ENCODE results near the gene SLC16A9. TPM values are rescaled to one million over a fixed set of nuclear protein-coding genes. Genes with fewer than 3 reads are reported as not detected.
A peak's percentile ranks its signal among the peaks of the same experiment; 100 is the strongest.
"Not testable (repeated sequence)": the region's sequence is repeated elsewhere in the genome, so short reads cannot be mapped to it uniquely, and the experiment has no call there.

Gene SLC16A9, protein sequence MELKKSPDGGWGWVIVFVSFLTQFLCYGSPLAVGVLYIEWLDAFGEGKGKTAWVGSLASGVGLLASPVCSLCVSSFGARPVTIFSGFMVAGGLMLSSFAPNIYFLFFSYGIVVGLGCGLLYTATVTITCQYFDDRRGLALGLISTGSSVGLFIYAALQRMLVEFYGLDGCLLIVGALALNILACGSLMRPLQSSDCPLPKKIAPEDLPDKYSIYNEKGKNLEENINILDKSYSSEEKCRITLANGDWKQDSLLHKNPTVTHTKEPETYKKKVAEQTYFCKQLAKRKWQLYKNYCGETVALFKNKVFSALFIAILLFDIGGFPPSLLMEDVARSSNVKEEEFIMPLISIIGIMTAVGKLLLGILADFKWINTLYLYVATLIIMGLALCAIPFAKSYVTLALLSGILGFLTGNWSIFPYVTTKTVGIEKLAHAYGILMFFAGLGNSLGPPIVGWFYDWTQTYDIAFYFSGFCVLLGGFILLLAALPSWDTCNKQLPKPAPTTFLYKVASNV
- 1.8 TPM for total RNA-seq

DNA sequence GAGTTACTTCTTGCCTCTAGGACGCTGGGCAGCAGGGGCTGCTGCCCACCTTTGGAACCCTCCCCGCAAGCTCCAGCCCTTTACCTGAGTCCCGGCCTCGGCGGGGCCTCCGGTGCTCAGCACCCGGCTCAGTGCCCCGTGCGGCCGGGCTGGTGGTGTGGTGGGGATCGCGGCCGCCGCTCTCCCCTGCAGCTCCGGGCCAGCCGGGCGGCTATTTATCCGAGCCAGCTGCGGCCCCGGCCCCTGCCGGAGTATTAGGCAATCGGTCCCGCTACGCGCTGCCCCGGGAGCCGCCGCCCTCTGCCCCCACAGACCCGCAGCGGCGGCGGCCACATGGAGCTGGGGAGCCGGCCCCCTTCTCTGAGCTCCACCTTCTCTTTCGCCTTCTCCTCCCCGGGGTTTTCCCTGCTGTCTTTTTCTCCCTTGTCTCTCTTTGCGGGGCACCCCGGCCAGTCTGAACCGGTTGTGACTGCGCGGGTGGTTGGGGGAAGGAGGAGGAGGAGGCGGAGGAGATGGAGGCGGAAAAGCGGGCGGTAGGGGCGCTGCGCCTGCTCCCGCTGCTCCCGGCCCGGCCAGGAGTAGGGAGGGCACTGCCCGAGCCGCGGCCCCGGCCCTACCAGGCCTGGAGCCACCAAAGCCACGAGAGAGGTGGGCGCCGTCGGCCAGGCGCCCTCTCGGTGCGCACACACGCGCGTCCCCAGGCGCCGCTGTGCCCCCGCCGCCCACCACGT, at the start of gene SLC16A9:
TSS of gene SLC16A9 (minus strand) at position 456 of the 731 bp plus-strand sequence. CDS start 25,559 bp downstream, outside the sequence.
- ATAC-seq (peak; percentile 92), DNase-seq (ENCODE audit: low spot score) (peak; percentile 79)
- intact Hi-C loops (cut with DNase I), result no loop called here

DNA sequence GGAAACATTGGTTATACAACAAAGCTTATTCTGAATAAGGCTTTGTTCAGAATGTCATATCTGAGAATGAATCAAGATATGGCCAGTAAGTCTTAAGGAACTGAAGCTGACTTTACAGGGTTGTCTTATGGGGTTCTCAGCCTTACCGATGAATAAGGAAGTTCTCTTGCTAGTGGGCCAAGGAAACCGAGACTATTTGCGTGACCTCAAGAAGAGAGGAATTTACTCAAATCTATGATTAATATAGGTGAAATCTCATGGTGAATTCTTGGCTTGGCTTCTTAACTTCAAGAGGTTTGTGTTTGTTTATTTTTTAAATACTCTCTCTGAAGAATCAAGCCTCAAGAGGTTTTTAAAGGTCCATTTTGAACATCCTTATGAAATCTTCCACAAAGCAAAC, 48.3 kb upstream of the SLC16A9 start:
- intact Hi-C loops (cut with DNase I), result loop anchor here (5.0 kb wide), 1 partner anchor 1239 kb away; no protein-coding TSS in a partner anchor
- DNase-seq (ENCODE audit: low spot score) (no peak), ATAC-seq (no peak)

DNA sequence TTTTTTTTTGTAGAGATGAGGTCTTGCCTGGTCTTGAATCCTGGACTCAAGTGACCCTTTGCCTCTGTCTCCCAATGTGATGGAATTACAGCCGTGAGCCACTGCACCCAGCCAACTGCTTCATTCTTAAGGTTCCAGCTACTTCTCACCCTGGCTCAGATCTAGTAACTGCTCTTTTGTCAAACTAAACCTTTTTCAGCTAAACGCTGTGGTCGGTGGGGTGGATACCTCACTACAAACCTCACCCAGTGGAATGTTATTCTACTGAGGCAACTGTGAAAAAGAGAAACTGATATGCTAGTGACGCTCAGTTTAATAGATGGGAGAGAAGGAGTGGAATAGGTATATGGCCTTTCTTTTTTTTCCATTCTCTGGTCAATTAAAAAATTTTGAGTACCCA, 45.3 kb upstream of the SLC16A9 start:
- no peak for ATAC-seq
- intact Hi-C loops (cut with DNase I), result loop anchor here (5.0 kb wide), 1 partner anchor 1242 kb away; no protein-coding TSS in a partner anchor

DNA sequence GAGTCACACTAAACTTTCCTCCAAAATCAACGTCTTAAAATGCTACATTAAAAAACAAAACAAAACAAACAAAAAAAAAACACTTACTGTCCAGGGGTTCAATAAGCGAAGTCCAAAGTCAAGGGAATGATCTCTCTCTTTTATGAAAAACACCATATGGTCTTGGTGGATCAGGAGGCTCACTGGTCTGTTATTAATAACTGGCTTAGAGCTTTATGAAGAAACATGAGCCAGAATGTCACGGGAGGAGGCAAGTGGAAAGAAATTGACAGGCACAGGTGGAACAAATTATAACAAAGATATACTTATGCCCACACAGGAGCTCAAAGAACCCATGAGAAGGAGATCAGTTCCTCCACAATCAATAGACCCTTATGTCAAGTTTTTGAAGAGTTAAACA, 43.6 kb upstream of the SLC16A9 start, which contains the start of gene MRLN:
TSS of gene MRLN (minus strand) at position 189 of the 400 bp plus-strand sequence.
- no peak for DNase-seq (ENCODE audit: low spot score)

More for the DNA sequence above, 45.3 kb upstream of the SLC16A9 start:
- no peak for DNase-seq (ENCODE audit: low spot score)

DNA sequence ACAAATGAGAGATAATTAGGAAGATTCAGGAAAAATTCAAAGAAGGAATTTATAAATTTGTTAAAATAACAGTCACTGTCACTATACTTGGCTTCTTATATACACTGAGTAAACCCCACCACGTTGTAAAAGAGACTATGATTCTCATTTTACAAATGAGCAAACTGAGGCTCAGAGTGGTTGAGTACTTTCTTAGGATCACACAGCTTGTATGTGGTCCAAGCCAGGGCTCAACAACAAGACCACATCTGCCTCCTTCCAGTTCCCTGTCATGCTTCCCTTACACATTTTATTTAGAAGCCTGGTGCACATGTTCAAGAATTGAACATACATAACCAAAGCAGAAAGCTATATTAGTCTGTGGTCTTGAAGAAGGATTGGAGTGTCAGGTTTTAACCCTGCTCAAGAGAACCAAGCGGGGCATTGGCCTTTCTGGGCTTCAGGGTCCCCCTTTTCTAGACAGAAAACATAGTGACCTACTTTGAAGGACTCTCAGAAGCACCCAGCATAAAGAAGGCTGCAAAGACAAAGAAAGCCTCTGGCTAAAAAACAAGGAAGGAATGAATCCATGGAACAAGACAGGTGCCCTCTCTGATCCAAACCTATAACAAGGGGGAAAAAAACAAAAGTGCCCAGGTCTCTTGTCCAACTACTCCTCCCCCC, 42.8 kb upstream of the SLC16A9 start:
- ATAC-seq (no peak), DNase-seq (ENCODE audit: low spot score) (no peak)
- intact Hi-C loops (cut with DNase I), result no loop called here

More for the DNA sequence above, 43.6 kb upstream of the SLC16A9 start, which contains the start of gene MRLN:
- intact Hi-C loops (cut with DNase I), result no loop called here
- no peak for ATAC-seq

DNA sequence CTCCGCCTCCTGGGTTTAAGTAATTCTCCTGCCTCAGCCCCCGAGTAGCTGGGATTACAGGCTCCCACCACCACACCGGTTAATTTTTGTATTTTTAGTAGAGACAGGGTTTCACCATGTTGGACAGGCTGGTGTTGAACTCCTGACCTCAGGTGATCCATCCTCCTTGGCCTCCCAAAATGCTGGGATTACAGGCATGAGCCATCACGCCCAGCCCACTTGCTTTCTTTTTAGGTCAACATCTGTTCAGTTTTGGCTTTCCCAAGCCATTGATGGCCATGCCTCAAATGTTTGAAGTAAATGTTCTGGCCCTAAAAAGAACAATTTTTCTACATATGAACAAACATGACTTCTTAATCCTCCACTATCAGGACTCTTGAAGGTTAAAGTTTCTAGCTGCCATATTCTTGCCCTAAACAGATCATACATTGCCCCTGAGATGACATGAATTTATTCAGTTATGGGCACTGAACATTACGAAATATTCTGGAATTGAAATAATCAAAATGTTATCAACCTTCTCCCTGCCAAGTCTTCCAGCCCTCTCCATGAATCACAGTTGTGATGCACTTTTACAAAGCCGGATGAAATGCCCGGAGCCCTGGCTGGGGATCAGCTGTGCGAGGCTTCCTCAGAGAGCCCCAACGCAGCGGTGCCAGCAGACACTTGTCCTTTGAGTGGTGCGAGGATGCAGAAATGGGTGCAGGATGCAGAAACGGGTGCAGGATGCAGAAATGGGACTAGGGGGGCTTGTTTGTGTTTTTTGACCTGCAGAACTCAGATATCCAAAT, 40.7 kb upstream of the SLC16A9 start:
- intact Hi-C loops (cut with DNase I), result no loop called here
- DNase-seq (ENCODE audit: low spot score) (no peak), ATAC-seq (no peak)

DNA sequence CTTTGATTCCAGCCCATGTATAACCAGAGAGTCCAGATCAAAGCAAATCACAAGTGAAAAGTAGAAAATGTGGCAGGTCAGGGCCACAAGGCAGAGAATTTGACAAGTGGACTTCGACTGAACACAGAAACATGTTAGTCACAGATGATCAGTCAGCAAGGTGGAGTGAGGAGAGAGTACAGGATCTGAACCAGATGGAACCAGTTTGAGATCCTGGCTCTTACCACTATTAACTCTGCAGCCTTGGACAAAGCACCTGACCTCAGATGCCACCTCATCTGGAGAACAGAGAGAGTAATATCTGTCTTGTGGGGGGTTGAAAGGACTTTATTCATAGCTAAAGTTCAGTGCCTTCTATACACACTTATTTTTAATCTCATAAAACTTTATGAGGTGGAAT, 39.2 kb upstream of the SLC16A9 start:
- ATAC-seq, result no peak
- intact Hi-C loops (cut with DNase I), result no loop called here
- no peak for DNase-seq (ENCODE audit: low spot score)

DNA sequence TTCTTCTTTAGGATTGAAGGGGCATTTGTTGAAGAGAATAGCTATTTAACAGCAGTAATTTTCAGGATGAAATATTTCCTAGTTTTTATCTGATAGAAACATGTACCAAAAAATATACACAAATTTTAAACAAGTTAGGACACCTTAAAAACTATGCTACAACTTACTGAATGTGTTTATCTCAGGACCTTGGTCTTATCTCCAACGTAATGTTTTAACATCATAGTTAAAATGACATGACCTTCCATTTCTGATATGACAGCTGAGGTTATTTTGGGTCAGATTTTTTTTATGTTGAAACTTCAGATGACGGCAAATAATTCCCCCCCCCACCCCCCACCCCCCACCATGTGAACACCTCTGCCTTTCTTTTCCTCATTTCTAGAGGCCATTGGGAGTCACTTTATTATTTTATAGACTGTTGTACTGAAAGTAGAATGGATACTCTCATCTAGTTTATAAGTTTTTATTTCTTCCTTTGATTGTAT, 35.6 kb upstream of the SLC16A9 start:
- DNase-seq (ENCODE audit: low spot score) (no peak), ATAC-seq (no peak)
- intact Hi-C loops (cut with DNase I), result no loop called here

DNA sequence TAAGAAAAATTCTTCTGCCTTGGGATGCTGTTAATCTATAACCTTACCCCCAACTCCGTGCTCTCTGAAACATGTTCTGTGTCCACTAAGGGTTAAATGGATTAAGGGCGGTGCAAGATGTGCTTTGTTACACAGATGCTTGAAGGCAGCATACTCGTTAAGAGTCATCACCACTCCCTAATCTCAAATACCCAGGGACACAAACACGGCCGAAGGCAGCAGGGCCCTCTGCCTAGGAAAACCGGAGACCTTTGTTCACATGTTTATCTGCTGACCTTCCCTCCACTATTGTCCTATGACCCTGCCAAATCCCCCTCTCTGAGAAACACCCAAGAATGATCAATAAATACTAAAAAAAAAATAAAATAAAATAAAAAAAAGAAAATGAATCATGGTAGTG, 35.1 kb upstream of the SLC16A9 start:
- ATAC-seq; intact Hi-C loops (cut with DNase I); DNase-seq (ENCODE audit: low spot score): not testable (repeated sequence)

DNA sequence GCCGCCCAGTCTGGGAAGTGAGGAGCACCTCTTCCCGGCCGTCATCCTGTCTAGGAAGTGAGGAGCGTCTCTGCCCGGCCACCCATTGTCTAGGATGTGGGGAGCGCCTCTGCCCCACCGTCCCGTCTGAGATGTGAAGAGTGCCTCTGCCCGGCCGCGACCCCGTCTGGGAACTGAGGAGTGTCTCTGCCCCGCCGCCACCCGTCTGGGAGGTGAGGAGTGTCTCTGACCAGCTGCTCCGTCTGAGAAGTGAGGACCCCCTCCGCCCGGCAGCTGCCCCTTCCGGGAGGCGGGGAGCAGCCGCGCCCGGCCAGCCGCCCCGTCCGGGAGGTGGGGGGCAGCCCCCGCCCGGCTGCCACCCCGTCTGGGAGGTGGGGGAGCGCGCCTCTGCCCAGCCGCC, 34.5 kb upstream of the SLC16A9 start:
- ATAC-seq; DNase-seq (ENCODE audit: low spot score); intact Hi-C loops (cut with DNase I): not testable (repeated sequence)

DNA sequence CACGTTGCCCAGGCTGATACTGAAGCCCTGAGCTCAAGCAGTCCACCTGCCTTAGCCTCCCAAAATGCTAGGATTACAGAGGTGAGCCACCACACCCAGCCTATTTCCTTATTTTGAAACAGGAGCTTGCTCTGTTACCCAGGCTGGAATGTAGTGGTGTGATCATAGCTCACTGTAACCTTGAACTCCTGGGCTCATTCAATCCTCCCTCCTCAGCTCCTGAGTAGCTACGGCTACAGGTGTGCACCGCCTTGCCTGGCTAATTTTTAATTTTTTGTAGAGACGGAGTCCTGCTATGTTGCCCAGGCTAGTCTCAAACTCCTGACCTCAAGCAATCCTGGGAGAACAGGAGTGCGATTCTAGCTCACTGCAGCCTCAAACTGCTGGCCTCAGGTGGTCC, 31.9 kb upstream of the SLC16A9 start:
- ATAC-seq (no peak), DNase-seq (ENCODE audit: low spot score) (no peak)
- intact Hi-C loops (cut with DNase I), result no loop called here

DNA sequence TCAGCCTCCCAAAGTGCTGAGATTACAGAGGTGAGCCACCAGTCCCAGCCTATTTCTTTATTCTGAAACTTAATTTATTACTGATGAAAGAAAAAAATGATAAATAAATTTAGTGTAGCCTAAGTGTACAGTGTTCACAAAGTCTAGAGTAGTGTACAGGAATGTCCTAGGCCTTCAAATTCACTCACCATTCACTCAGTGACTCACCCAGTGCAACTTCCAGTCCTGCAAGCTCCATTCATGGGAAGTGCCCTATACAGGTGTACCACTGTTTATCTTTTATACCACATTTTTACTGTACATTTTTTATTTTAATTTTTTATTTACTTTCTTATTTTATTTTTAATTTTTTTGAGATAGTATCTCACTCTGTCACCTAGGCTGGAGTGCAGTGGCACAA, 31.4 kb upstream of the SLC16A9 start:
- intact Hi-C loops (cut with DNase I), result no loop called here
- no peak for DNase-seq (ENCODE audit: low spot score)
- no peak for ATAC-seq

DNA sequence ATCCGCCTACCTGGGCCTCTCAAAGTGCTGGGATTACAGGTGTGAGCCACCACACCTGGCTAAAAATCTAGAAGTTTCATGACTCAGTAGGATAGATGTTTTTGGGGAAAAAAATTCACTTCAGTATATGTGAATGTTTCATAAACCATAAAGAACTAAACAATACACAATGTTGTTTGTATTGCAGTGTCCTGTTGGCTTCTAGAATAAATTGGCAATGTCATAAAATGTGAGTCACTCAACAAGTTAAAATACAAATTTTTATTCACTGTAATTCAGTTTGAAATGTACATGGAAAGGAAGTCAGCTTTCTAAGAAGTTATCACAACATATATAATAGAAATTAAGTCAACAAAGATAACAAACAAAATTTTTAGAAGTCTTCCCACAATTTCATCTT, 27.1 kb upstream of the SLC16A9 start:
- intact Hi-C loops (cut with DNase I), result no loop called here
- no peak for ATAC-seq
- DNase-seq (ENCODE audit: low spot score), result no peak

DNA sequence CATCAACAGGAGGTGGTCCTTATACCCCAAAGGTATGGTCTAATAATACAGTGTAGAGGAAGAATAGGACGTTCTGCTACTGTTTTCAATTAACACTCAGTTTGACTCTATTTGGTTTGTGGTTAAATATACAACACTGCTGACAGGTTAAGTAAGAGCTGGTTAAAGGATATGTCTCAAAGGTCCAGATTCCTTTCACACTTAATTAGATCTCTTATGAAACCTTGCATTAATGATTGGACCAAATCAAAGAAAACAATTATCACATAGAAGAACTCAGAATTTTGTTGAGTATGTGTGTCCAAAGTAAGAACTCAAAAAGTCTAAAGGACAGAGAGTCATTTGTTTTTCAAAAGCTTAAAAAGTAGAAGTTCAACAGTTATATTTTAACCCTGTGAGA, 25.6 kb upstream of the SLC16A9 start:
- DNase-seq (ENCODE audit: low spot score) (no peak), ATAC-seq (no peak)
- intact Hi-C loops (cut with DNase I), result no loop called here

DNA sequence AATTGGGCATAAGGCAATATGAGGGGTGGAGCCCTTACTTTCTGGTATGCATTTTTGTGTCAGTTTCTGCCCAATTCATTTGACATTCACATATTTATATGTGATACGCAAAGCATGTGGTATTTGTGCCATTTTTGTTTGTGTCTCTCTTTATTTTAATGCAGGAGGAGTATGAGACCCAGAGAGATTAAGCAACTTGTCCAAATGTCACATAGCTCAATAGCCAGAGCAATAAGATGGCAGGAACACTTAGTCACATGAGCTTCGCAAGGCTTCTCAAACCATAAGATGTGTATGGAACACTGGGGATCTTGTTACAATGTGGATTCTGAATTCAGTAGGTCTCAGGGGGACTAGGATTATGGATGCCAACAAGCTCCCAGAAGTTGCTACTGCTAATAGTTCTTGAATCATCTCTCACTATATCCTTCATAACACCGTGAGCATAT, 24.4 kb upstream of the SLC16A9 start:
- ATAC-seq (no peak), DNase-seq (ENCODE audit: low spot score) (no peak)
- intact Hi-C loops (cut with DNase I), result no loop called here

DNA sequence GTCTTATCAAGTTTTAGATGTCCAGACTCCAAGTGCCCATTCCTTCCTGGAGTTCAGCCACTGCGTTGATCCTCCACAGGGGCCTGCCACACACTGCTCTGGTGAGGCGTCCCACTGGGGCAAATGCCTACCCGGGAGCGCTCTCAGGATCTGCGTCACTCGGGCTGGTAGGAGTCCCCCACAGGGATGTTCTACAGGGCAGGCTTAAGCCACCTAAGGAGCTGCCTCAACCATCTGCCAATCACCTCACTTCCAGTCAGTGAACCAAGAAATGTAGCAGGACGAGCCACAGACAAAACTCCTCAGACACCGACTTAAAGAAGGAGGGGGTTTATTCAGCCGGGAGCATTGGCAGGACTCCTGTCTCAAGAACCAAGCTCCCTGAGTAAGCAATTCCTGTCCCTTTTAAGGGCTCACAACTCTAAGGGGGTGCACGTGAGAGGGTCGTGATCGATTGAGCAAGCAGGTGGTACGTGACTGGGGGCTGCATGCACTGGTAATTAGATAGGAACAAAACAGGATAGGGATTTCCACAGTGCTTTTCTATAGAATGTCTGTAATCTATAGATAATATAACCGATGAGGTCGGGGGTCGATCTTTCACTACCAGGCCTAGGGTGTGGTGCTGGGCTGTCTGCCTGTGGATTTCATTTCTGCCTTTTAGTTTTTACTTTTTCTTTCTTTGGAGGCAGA, 23.8 kb upstream of the SLC16A9 start:
- intact Hi-C loops (cut with DNase I); DNase-seq (ENCODE audit: low spot score); ATAC-seq: not testable (repeated sequence)

DNA sequence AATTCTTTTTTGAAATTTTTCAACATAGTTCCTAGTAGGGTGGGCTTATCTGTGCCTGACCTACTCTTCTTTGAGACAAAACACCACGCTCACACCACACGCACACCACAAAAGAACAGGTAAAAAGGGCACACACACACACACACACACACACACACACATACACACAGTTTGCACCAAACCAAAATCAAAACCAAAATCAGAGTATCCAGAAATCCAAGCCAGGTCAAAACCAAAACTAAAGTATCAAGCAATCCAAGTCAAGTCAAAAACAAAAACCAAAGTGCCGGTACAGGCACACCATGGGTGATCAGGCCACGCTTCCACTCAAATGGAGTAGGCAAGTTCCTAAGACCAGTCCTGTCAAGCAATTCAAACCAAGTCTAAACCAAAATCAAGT, 23.2 kb upstream of the SLC16A9 start:
- DNase-seq (ENCODE audit: low spot score); ATAC-seq; intact Hi-C loops (cut with DNase I): not testable (repeated sequence)

DNA sequence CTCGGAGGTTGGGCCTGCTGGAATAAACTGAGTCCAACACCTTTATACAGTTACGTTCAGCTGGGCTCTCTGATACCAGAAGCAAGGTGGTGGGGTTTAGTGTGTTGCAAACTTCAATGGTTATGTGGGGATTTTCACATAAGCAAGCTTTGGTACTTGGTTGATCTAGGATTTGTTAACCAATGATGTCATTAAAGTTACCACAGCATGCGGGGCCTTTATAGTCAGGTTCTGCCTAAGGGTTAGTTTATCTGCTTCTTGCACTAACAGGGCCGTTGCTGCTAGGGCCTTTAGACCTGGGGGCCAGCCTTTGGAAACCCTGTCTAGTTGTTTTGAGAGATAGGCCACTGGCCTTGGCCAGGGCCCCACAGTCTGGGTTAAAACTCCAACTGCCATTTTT, 19.5 kb upstream of the SLC16A9 start:
- ATAC-seq; intact Hi-C loops (cut with DNase I); DNase-seq (ENCODE audit: low spot score): not testable (repeated sequence)

Measured in sciatic nerve (tissue), 2 donors.